Measurements from ENCODE around the gene APOBEC3A.
A peak's percentile ranks its signal among the peaks of the same experiment; 100 is the strongest.

APOBEC3A gene

GRCh38 chr22:38957046-38957770 is at the start of gene APOBEC3A:
TSS of gene APOBEC3A (plus strand) at chr22:38957609. CDS start at chr22:38957692, 83 bp downstream.
- DNase-seq (ENCODE audit: low read depth in 2 of 2), result no peak

- DNase-seq (ENCODE audit: low read depth in 2 of 2), result no peak
These were observed 49.6 kb upstream of the APOBEC3A start for GRCh38 chr22:38907767-38908166.

- DNase-seq (ENCODE audit: low read depth in 2 of 2), result no peak
These were observed 46.0 kb upstream of the APOBEC3A start for GRCh38 chr22:38911434-38911833.

- no peak for DNase-seq (ENCODE audit: low read depth in 2 of 2)
These were observed 37.7 kb upstream of the APOBEC3A start for GRCh38 chr22:38919631-38920190.

GRCh38 chr22:38921120-38921519 is 36.3 kb upstream of the APOBEC3A start:
- DNase-seq (ENCODE audit: low read depth in 2 of 2), result no peak

GRCh38 chr22:38921806-38922205 is 35.6 kb upstream of the APOBEC3A start:
- no peak for DNase-seq (ENCODE audit: low read depth in 2 of 2)

GRCh38 chr22:38923463-38924346 is 33.7 kb upstream of the APOBEC3A start:
- DNase-seq (ENCODE audit: low read depth in 2 of 2), result no peak

- no peak for DNase-seq (ENCODE audit: low read depth in 2 of 2)
These were observed 33.0 kb upstream of the APOBEC3A start for GRCh38 chr22:38924347-38924952.

GRCh38 chr22:38925571-38926041 is 31.8 kb upstream of the APOBEC3A start:
- DNase-seq (ENCODE audit: low read depth in 2 of 2), result no peak

GRCh38 chr22:38927033-38927781 is 30.2 kb upstream of the APOBEC3A start:
- peak in 1 of 2 donors; percentile 54 for DNase-seq (ENCODE audit: low read depth in 2 of 2)

- no peak for DNase-seq (ENCODE audit: low read depth in 2 of 2)
These were observed 26.9 kb upstream of the APOBEC3A start for GRCh38 chr22:38930512-38930911.

GRCh38 chr22:38935023-38935422 is 22.4 kb upstream of the APOBEC3A start:
- no peak for DNase-seq (ENCODE audit: low read depth in 2 of 2)

GRCh38 chr22:38935616-38936015 is 21.8 kb upstream of the APOBEC3A start:
- DNase-seq (ENCODE audit: low read depth in 2 of 2), result no peak

- DNase-seq (ENCODE audit: low read depth in 2 of 2), result no peak
These were observed 20.8 kb upstream of the APOBEC3A start for GRCh38 chr22:38936562-38936961.

- no peak for DNase-seq (ENCODE audit: low read depth in 2 of 2)
These were observed 20.4 kb upstream of the APOBEC3A start for GRCh38 chr22:38937036-38937435.

- DNase-seq (ENCODE audit: low read depth in 2 of 2), result no peak
These were observed 19.9 kb upstream of the APOBEC3A start for GRCh38 chr22:38937541-38937940.

- DNase-seq (ENCODE audit: low read depth in 2 of 2), result no peak
These were observed 19.2 kb upstream of the APOBEC3A start for GRCh38 chr22:38938221-38938620.

GRCh38 chr22:38938925-38939324 is 18.5 kb upstream of the APOBEC3A start:
- no peak for DNase-seq (ENCODE audit: low read depth in 2 of 2)

GRCh38 chr22:38940811-38941384 is 16.5 kb upstream of the APOBEC3A start:
- no peak for DNase-seq (ENCODE audit: low read depth in 2 of 2)

GRCh38 chr22:38941488-38941987 is 15.9 kb upstream of the APOBEC3A start:
- DNase-seq (ENCODE audit: low read depth in 2 of 2), result peak; percentile 74 to 79

GRCh38 chr22:38942702-38943101 is 14.7 kb upstream of the APOBEC3A start:
- DNase-seq (ENCODE audit: low read depth in 2 of 2), result no peak
